GM12878 (cell line): Measurements from ENCODE around the gene PTMA. TPM values are rescaled to one million over a fixed set of nuclear protein-coding genes. Genes with fewer than 3 reads are reported as not detected.

Source experiments
- IKZF2 ChIP-seq, 2 experiments: fragments of 450-650 bp; IDR thresholded peaks; 2 replicates each; pipeline ENCODE4 v1.6.1; 2017; ENCODE audit warnings: mild to moderate bottlenecking in 2 of 2, moderate library complexity in 2 of 2
- KDM1A ChIP-seq: fragments of 200-600 bp; sonication (generic); IDR thresholded peaks from 2 replicates; pipeline ENCODE4 v1.6.1; 2016; ENCODE audit warnings: borderline replicate concordance
- NBN ChIP-seq: fragments of 450-650 bp; IDR thresholded peaks from 2 replicates; pipeline ENCODE4 v1.6.1; 2016
- SMAD5 ChIP-seq: IDR thresholded peaks from 2 replicates; pipeline ENCODE4 v1.6.1; 2016; ENCODE audit warnings: antibody characterized with exemption, low read depth
- SPI1 ChIP-seq: IDR thresholded peaks from 2 replicates; pipeline ENCODE4 v1.6.1; 2011; ENCODE audit warnings: low read depth, mild to moderate bottlenecking, low read length, moderate library complexity, borderline replicate concordance; ENCODE audit not compliant: insufficient read depth
- SRF ChIP-seq, 2 experiments: IDR thresholded peaks; 2 replicates each; pipeline ENCODE4 v1.6.1; 2011; ENCODE audit warnings: low read depth in 2 of 2, low read length in 2 of 2, mild to moderate bottlenecking in 1 of 2, moderate library complexity in 1 of 2
- ZBTB40 ChIP-seq: fragments of 450-650 bp; IDR thresholded peaks from 2 replicates; pipeline ENCODE4 v1.6.1; 2016; ENCODE audit warnings: mild to moderate bottlenecking, moderate library complexity, borderline replicate concordance
- polyA plus RNA-seq, 11 experiments: library from polyadenylated mRNA; depleted of rRNA in 4 of 11; unstranded in 6 of 11; stranded (reverse) in 5 of 11; fragments of >200 nt; fragmentation: Nextera tagmentation in 4 of 11; fragmentation: Illumina TruSeq in 1 of 11; extraction: Ambion mirVana in 4 of 11; extraction: Trizol in 1 of 11; gene quantifications; 1 replicate in 1 of 11; 2 replicates in 10 of 11; pipeline versions ENCODE4 v1.2.1 to v1.2.3, GENCODE V29; 2011 to 2016; ENCODE audit warnings: inconsistent platforms in 2 of 11, missing spikeins in 2 of 11, low read depth in 1 of 11
- total RNA-seq, 4 experiments: library from RNA; depleted of rRNA in 3 of 4; stranded (reverse); fragments of >200 nt in 3 of 4; fragmentation: Illumina TruSeq in 1 of 4; extraction: Trizol in 1 of 4; gene quantifications; 2 replicates each; pipeline versions ENCODE4 v1.2.1 to v1.2.3, GENCODE V29; 2013 to 2021

Gene PTMA
- total and polyA plus RNA-seq, 10 of the 15 experiments (the other 5 are each of a cell fraction or from before 2014, with no cell fraction given): 1,144 to 5,018 (median 3,464) TPM

DNA sequence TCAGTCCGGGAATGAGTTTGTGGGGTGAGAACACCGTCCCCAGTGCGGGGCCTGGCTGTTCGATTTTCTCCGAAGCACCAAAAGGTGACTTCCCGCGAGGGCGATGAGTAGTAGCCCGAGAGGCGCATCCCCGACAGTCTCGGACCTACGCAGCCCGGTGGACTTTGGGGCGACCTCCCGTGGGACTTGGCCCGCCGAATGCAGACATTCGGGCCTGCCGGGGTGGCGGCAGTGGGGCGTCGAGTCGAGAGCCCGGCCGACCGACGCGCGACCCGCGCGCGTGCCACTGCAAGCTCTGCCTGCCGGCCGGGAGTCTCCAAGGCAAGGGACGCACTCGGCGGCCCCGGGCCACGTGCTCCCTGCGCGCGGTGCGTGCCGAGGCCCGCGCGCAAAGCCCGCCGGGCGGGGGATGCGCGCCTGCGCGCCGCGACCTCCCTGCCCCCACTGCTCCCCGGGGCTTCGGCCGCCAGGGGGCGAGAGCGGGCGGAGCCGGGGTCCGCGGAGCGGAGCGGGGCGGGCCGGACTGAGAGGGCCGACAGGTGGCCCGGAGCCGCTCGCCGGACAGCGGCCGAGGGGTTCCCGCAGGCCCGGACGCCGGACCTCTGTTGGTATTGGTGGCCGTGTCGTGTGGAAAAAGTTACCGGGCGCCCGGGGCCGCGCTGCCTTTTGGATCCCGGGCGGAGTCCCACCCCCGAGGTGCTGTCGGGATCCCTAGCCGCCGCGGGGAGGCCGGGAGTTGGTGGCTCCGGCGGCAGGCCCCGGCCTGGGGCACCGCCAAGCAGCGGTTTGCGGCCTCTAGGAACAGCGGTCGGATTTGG is 1.9 kb downstream of the PTMA start (continued):
- TF ChIP-seq ZBTB40 (no peak), SRF (IDR thresholded peaks at IDR 0.05; ENCODE audit: low read depth in 2 of 2, low read length in 2 of 2) (0 out of 4 replicates have a peak, but pooled peaks of 1 of the 2 experiments have one; percentile 21), SPI1 (no peak), SMAD5 (peak; percentile 62; the same call in 1 of the 2 replicates), IKZF2 (IDR thresholded peaks at IDR 0.05) (no peak), KDM1A (no peak), NBN (0 out of 2 replicates have a peak, but pooled peaks have one; percentile 5)
